C4-2B (cell line): ENCODE results near the gene HK1.

Experiments used
- H3K27ac ChIP-seq: fragments of 450-650 bp; 2 replicates; pipeline ENCODE4 v1.5.1; 2017
- CTCF ChIP-seq: fragments of 450-650 bp; conservative IDR thresholded peaks from 2 replicates; pipeline ENCODE4 v1.5.1; 2017; ENCODE audit warnings: mild to moderate bottlenecking
- ZFX ChIP-seq: fragments of 450-650 bp; IDR thresholded peaks from 2 replicates; pipeline ENCODE4 v1.6.1; 2017

HK1 gene

GRCh38 chr10:69254877-69255276 is 23.4 kb upstream of the HK1 start:
- no peak overlapping the region for H3K27ac ChIP-seq
- TF ChIP-seq ZFX (no peak), CTCF (no peak)

- no peak overlapping the region for H3K27ac ChIP-seq
- TF ChIP-seq CTCF (no peak), ZFX (no peak)
Measured at GRCh38 chr10:69259547-69260243, 18.6 kb upstream of the HK1 start.

- no peak overlapping the region for H3K27ac ChIP-seq
- no peak for TF ChIP-seq CTCF
- no peak for TF ChIP-seq ZFX
Measured at GRCh38 chr10:69261184-69261583, 17.1 kb upstream of the HK1 start.

GRCh38 chr10:69262292-69262751 is 16.0 kb upstream of the HK1 start:
- no peak overlapping the region for H3K27ac ChIP-seq
- TF ChIP-seq CTCF, result no peak
- no peak for TF ChIP-seq ZFX

GRCh38 chr10:69265521-69265920 is 12.8 kb upstream of the HK1 start:
- no peak overlapping the region for H3K27ac ChIP-seq
- TF ChIP-seq CTCF, result no peak
- TF ChIP-seq ZFX, result no peak

- TF ChIP-seq ZFX, result no peak
- no peak overlapping the region for H3K27ac ChIP-seq
Measured at GRCh38 chr10:69268761-69269416, 9.4 kb upstream of the HK1 start.

- no peak overlapping the region for H3K27ac ChIP-seq
- TF ChIP-seq CTCF (no peak), ZFX (no peak)
Measured at GRCh38 chr10:69269761-69270160, 8.5 kb upstream of the HK1 start.
